GM18907 (cell line): ENCODE measurements around the gene KCNJ11.

ENCODE experiments used
- ATAC-seq: cut with Tn5 transposase; IDR thresholded peaks from one replicate; pipeline ENCODE4 v1.9.1; 2021; ENCODE audit warnings: mild to moderate bottlenecking, moderate library complexity; ENCODE audit not compliant: unreplicated experiment

The KCNJ11 gene

DNA sequence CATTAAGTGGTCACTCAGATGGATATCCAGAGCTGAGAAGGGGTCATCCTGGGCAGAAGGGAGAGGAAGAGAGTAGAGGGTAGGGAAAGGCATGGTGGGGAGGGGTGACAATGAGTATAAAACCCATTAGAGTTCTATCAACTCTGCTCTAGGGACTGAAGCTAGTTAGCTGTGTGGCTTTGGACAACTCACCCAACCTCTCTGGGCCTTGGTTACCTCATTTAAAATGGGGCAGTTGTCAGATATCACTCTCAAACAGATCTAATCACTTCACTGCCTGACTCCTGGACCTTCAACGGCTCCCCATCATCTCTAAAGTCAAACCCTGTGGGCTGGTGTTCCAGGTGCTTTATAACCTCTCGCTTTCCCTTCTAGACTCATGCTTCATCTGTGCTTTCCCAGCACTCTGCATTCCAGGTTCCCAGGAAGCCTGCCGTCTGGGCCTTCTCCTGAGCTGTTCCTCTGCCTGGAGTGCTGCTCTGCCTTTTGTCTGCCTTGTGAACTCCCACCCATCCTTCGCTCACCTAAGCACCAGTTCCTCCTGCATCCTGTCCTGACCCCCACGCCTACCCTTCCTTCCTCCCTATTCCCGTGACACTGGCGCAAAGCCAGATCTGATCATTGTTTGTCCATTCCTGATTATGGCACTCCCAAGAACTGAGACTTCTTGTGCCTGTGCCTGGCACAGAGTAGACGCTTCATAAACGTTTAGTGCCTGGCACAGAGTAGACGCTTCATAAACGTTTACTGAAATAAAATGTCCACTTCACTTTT, 22.3 kb upstream of the KCNJ11 start:
- no peak for ATAC-seq

- ATAC-seq, result no peak
Measured at GRCh38 chr11:17408641-17409040, 20.2 kb upstream of the KCNJ11 start.

GRCh38 chr11:17408026-17408425, 19.6 kb upstream of the KCNJ11 start:
- ATAC-seq, result no peak

GRCh38 chr11:17407575-17407974, 19.1 kb upstream of the KCNJ11 start:
- ATAC-seq, result no peak

DNA sequence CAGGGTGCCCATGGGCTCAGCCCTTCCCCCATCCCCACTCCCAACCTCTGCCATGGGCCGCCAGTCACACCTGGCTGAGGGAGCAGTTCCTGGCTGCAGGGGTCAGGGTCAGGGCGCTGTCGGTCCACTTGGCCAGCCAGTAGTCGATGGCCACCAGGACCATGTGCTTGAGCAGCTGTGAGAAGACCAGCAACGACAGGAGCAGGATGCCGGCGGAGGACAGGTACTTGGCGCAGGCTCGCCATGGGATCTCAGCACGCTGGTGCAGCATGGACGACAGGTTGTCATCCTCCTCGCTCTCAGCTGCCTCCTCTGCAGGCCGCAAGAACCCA, 18.3 kb upstream of the KCNJ11 start:
- ATAC-seq, result no peak

GRCh38 chr11:17406082-17406817, 17.8 kb upstream of the KCNJ11 start:
- no peak for ATAC-seq

- ATAC-seq, result peak; percentile 57
Measured at GRCh38 chr11:17405232-17406005, 17.0 kb upstream of the KCNJ11 start.

GRCh38 chr11:17403980-17404759, 15.7 kb upstream of the KCNJ11 start:
- no peak for ATAC-seq

DNA sequence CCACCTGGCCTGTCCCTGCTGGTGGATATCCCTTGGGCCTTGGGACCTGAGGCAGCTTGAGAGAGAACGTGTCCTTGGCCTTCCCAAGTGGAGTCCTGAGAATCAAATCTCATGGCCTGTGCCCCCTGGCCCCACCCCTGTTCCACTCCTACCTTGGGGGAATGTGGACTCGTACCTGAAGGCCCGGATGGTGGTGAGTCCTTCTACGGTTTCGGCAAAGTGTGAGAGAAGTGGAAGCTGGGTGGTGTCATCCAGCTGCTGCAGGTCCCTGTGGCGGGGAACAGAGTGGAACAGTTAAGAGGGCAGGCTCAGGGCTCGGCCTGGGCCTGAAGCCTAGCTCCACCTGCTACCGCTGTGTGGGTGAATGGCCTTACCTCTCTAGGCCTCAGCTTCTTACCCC, 14.0 kb upstream of the KCNJ11 start:
- no peak for ATAC-seq

GRCh38 chr11:17401841-17402240, 13.4 kb upstream of the KCNJ11 start:
- ATAC-seq, result no peak

- no peak for ATAC-seq
Measured at GRCh38 chr11:17401316-17401715, 12.9 kb upstream of the KCNJ11 start.

DNA sequence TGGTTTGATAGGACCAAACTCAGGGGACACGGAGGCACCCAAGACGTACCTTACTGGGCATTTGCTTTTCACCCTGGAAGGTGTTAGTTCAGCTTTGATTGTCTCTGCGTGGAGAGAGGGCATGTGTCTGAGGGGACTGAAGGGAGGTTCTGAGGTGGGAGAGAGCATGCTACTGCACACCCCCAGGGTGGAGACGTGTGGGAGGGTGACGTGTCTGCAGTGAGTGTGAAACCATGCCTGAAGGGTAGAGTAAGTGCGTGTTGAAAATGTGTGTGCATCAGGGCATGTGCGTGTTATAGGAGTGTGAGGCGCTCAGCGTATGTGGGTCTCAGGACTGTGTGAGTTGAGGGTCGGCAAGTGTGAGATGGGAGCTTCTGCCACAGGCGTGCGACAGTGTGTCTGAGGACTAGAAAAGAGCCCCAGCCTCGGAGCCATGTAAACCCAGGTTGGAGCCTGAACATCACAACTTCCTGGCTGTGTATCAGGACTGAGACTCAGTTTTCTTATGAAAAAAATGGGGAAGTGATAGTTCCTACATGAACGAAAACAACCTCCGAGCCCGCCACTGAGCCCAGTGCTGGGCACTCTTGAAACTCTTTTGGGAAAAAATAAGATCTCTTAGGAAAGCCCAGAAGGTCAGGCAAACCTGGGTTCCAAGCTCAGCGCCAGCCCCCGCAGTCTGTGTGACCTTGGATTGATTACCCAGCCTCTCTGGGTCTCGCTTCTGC, 11.8 kb upstream of the KCNJ11 start:
- ATAC-seq, result no peak

DNA sequence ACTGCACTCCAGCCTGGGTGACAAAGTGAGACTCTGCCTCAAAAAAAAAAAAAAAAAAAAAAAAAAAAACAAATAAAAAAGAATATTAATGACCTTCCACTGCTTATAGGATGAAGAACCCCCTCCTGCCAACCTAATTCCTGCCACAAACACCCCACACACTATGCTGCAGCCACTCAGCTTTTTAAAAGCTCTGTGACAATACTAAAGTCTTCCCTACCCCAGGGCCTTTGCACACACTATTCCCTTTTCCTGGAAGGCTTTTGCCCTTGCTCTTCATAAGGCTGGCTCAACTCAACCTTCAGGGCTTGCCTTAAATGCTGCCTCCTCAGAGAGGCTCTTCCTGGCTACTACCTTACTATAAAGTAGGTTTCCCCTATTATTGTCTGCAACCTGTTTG, 10.8 kb upstream of the KCNJ11 start:
- ATAC-seq, result no peak

- ATAC-seq, result no peak
Measured at GRCh38 chr11:17397311-17398002, 9.0 kb upstream of the KCNJ11 start.

DNA sequence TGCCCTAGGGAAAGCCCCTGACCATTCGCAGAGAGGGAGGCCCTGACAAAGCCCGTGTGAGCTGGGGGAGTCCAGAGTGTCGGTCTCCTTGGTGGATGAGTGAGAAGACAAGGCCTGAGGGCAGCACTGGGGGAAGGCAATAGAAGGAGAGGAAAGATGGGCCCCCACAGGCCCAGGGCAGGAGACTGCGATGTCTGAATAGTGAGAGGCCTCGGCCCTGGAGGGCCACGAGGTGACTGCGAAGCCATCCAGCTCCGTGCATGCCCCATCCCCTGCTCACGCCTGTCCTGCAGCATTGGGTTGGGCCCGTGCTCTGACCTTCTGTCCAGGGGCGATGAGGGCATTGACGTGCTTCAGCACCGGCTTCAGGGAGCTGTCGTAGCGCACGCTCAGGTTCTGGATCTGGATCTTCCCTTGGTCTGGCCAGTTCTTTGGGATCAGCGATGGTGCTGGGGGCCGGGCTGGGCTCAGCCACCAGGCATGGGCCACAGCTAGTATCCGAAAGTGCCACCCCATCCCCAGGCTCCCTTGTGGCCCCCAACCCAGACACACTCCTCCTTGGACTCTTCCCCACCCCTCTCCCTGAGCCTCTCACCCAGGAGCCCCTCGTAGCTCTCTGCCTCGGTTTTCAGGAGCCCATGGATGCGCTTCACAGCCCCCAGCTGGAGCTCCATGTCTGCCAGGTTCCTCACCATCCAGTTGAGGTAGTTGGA, 8.3 kb upstream of the KCNJ11 start:
- ATAC-seq, result no peak

DNA sequence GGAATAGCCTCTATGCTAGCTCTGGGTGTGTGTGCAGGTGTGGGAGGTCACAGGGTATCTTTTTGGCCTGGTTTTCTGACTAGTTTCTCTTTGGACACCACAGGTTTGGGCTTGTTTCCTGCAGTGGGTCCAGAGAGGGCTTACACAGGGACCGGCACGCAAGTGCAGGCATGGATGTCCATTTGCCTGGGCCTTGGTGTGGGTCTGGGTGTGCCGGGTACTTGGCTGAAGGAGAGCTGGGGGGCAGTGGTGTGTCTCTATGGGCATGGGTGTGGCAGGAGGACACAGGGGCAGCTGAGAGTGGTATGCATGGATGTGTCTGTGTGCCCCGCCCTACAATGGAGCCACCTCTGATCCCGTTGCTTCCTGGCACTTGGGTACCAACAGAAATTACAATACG, 7.5 kb upstream of the KCNJ11 start:
- ATAC-seq, result no peak

DNA sequence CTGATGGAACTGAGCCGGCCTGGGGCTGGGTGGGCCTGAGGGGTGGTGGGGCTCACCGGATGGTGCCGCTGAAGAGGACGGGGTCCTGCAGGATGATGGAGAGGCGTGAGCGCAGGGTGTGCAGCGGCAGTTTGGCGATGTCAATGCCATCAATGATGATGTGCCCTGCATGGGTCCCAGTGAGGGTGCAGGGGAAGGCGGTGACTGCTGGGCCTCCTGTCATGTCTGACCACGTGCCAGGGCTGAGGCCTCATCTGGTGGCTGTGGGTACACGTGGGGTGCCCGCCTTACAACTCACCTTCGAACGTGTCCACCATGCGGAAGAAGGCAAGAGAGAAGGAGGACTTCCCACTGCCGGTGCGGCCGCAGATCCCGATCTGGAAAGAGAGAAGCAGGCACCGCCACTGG, 7.1 kb upstream of the KCNJ11 start:
- no peak for ATAC-seq

- ATAC-seq, result no peak
Measured at GRCh38 chr11:17394743-17395390, 6.4 kb upstream of the KCNJ11 start.

DNA sequence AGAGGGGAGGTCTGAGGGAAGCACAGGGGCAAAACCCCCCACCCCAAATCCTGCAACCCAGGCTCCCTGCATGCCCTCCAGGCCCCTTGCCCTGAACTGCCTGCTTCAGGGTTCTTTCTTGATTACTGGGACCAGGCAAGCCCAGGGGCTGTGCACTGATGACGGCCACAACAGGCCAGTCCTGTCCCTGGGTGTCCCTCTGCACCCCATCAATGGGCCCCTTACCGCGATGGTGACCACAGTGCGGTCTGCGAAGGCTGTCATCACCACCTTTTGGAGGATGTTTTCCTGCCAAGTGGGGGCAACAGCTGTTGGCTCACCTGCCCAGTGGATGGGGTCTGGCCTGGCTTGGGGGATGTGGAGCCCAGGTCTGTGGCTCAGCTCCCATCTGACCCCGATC, 5.0 kb upstream of the KCNJ11 start:
- ATAC-seq, result no peak
